Thyroid gland (tissue), 4 donors: ENCODE measurements around the gene MAGOHB. TPM values are rescaled to one million over a fixed set of nuclear protein-coding genes. Genes with fewer than 3 reads are reported as not detected.

ENCODE experiments used
- DNase-seq, 2 donors: peaks; one replicate each; pipeline ENCODE4 v3.0.0-alpha.2; 2019
- H3K27ac ChIP-seq, 3 donors: fragments of 200-600 bp; sonication (generic); 1 replicate in 2 of 3; 2 replicates in 1 of 3; pipeline ENCODE4 v1.5.1; 2016 to 2019; ENCODE audit warnings: mild to moderate bottlenecking in 1 of 3, moderate library complexity in 1 of 3
- H3K27me3 ChIP-seq: fragments of 200-600 bp; sonication (generic); one replicate; pipeline ENCODE4 v1.5.1; 2019
- H3K36me3 ChIP-seq, 2 donors: fragments of 200-600 bp; sonication (generic); one replicate each; pipeline ENCODE4 v1.5.1; 2016 to 2019
- H3K4me1 ChIP-seq, 2 donors: fragments of 200-600 bp; sonication (generic); one replicate each; pipeline ENCODE4 v1.5.1; 2017 to 2019
- H3K4me3 ChIP-seq, 3 donors: fragments of 200-600 bp; sonication (generic); replicated peaks in 1 of 3; 1 replicate in 2 of 3; 2 replicates in 1 of 3; pipeline ENCODE4 v1.5.1; 2016; ENCODE audit warnings: mild to moderate bottlenecking in 1 of 3
- H3K9me3 ChIP-seq: fragments of 200-600 bp; sonication (generic); one replicate; pipeline ENCODE4 v1.5.1; 2017
- POLR2A ChIP-seq, 2 donors: fragments of 450-650 bp; IDR thresholded peaks; one replicate each; pipeline ENCODE4 v1.6.1; 2017; ENCODE audit warnings: antibody characterized with exemption in 2 of 2, mild to moderate bottlenecking in 2 of 2, moderate library complexity in 1 of 2
- WGBS, 2 donors: methylation state at CpG; one replicate each; pipeline ENCODE4 v1.1.5; 2017; 5-methylcytosine and 5-hydroxymethylcytosine counted together
- intact Hi-C: fragments of 100-400 bp; cut with DNase I; formaldehyde crosslinking; loops from one replicate; pipeline ENCODE4 v1.15.1; 2023
- total RNA-seq, 4 donors: library from RNA; depleted of rRNA; stranded (reverse); fragments of >200 nt; gene quantifications; one replicate each; pipeline ENCODE4 v1.2.3, GENCODE V29; 2016
- TF ChIP-seq, protein P1 (sequence below), 6 experiments: fragments of 200-600 bp in 3 of 6; fragments of 450-650 bp in 3 of 6; sonication (generic) in 3 of 6; IDR thresholded peaks; one replicate each; pipeline ENCODE4 v1.5.1; 2016 to 2019; ENCODE audit warnings: antibody characterized with exemption in 6 of 6, mild to moderate bottlenecking in 2 of 6, inconsistent platforms in 1 of 6, moderate library complexity in 1 of 6

Gene MAGOHB
- total RNA-seq, 4 donors from 2014 or later: 13.1 to 17.4 (median 14.5) TPM

DNA sequence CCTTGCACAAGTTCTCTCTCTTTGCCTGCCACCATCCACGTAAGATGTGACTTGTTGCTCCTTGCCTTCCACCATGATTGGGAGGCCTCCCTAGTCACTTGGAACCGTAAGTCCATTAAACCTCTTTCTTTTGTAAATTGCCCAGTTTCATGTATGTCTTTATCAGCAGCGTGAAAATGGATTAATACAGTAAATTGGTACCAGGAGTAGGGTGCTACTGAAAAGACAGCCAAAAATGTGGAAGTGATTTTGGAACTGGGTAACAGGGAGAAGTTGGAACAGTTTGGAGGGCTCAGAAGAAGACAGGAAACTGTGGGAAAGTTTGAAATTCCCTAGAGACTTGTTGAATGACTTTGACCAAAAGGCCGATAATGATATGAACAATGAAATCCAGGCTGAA lies 32.5 kb upstream of the MAGOHB start:
- no peaks in the 10 kb centered on the region for H3K36me3 ChIP-seq
- no peaks in the 10 kb centered on the region for H3K4me1 ChIP-seq
- H3K27ac ChIP-seq: no peak overlapping the region
- H3K9me3 ChIP-seq: no peaks in the 10 kb centered on the region
- whole genome bisulfite sequencing, 2 donors: 45 to 46% methylated on average over 4 of the region's 4 CpGs
- no peak for TF ChIP-seq POLR2A (IDR thresholded peaks at IDR 0.05)
- TF ChIP-seq, protein P1, sequence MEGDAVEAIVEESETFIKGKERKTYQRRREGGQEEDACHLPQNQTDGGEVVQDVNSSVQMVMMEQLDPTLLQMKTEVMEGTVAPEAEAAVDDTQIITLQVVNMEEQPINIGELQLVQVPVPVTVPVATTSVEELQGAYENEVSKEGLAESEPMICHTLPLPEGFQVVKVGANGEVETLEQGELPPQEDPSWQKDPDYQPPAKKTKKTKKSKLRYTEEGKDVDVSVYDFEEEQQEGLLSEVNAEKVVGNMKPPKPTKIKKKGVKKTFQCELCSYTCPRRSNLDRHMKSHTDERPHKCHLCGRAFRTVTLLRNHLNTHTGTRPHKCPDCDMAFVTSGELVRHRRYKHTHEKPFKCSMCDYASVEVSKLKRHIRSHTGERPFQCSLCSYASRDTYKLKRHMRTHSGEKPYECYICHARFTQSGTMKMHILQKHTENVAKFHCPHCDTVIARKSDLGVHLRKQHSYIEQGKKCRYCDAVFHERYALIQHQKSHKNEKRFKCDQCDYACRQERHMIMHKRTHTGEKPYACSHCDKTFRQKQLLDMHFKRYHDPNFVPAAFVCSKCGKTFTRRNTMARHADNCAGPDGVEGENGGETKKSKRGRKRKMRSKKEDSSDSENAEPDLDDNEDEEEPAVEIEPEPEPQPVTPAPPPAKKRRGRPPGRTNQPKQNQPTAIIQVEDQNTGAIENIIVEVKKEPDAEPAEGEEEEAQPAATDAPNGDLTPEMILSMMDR (IDR thresholded peaks at IDR 0.05): no peak
- DNase-seq: no peak
- H3K4me3 ChIP-seq: no peak overlapping the region
- intact Hi-C loops: no loop called here
- H3K27me3 ChIP-seq: no peaks in the 10 kb centered on the region

DNA sequence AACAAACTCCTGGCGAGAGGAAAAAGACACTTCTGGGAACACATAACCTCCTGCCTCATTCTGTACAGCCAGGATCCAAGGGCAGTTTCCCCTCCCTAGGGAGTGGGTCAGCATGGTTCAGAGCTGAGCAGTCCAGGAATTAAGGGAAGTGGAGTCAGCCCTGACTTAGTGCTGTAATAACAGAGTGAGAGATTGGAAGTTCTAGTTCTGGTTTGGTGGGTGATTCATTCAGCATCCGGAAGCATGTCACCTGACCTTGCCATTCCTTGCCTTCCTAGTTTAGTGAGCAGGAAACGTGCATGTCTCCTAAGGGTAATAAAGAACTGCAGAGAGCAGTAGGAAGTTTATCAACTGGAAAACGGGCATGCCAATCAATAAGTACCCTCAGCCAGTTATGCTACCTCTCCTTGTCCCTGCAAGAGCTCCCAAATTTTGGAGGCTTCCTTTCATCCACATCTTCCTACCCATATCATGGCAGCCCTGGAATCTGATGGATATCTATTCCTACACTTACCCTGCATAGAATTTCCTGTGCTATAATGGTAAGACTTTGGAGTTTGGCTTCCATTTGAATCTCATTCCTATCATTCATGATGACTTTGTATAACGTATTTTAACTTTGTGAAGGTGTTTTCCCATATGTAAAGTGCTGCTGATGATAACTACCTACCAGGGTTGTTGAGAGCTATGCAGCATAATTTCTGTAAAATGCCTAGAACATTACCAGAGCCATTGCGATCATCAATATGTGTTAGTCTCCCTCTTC lies 28.5 kb upstream of the MAGOHB start:
- 66 to 72% methylated on average over 6 of the region's 6 CpGs for WGBS, 2 donors
- no peaks in the 10 kb centered on the region for H3K9me3 ChIP-seq

DNA sequence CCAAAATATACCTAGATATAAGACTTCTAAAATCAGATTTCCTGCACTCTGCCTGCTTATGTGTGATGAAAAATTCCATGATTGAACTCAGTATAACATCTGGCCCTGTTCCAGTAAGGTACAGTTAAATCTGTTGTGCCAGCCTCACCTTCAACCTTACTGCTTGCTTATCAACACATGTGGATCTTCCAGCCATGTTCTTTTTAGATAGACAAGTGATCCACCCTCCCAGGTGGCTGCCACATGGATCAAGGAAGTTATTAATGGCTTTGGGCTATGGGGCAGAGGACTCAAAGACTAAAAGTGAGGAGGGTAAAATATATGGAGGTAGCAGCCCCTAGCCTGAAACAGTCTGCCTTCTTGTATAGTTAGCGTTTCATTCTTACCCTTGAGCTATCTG lies 25.3 kb upstream of the MAGOHB start:
- no peak overlapping the region for H3K4me3 ChIP-seq
- H3K4me1 ChIP-seq: no peaks in the 10 kb centered on the region
- H3K27me3 ChIP-seq: no peaks in the 10 kb centered on the region
- WGBS, 2 donors: 95 to 96% methylated on average over 1 of the region's 1 CpG
- H3K27ac ChIP-seq: no peak overlapping the region
- no peaks in the 10 kb centered on the region for H3K9me3 ChIP-seq
- intact Hi-C loops: no loop called here
- TF ChIP-seq POLR2A (IDR thresholded peaks at IDR 0.05): no peak
- TF ChIP-seq, protein P1 (IDR thresholded peaks at IDR 0.05): no peak
- H3K36me3 ChIP-seq: no peaks in the 10 kb centered on the region
- DNase-seq: no peak

More for the DNA sequence above, 28.5 kb upstream of the MAGOHB start:
- Histone ChIP-seq H3K27me3 (no peaks in the 10 kb centered on the region), H3K27ac (no peak overlapping the region), H3K36me3 (no peaks in the 10 kb centered on the region), H3K4me1 (no peaks in the 10 kb centered on the region), H3K4me3 (no peak overlapping the region)
- no peak for TF ChIP-seq POLR2A (IDR thresholded peaks at IDR 0.05)
- TF ChIP-seq, protein P1 (IDR thresholded peaks at IDR 0.05): no peak
- intact Hi-C loops: no loop called here
- peak in 1 of 2 donors; percentile 2 for DNase-seq

DNA sequence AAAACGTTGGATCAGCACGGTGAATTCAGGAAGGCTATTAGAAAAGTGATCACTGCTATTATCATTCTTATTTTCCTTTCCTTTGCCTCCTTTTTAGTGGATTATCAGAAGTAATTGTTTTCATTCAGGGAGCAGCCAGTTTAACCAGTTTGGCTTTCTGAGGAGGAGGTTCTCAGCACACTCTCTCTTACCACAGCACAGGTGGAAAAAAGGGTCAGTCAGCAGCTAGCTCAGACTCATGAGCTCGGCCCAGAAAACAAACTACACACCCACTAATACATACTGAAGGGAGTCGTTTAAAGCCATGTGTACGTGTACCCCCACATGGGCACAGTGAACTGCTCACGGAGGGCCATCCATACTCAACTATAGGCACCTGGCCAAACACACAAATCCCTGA lies 23.2 kb upstream of the MAGOHB start:
- no peak for DNase-seq
- TF ChIP-seq POLR2A (IDR thresholded peaks at IDR 0.05): no peak
- TF ChIP-seq, protein P1 (IDR thresholded peaks at IDR 0.05): no peak
- Histone ChIP-seq H3K4me1 (no peaks in the 10 kb centered on the region), H3K36me3 (no peaks in the 10 kb centered on the region), H3K27ac (no peak overlapping the region), H3K9me3 (no peaks in the 10 kb centered on the region), H3K27me3 (no peaks in the 10 kb centered on the region), H3K4me3 (no peak overlapping the region)
- intact Hi-C loops: no loop called here
- WGBS, 2 donors: 44 to 51% methylated on average over 6 of the region's 6 CpGs

DNA sequence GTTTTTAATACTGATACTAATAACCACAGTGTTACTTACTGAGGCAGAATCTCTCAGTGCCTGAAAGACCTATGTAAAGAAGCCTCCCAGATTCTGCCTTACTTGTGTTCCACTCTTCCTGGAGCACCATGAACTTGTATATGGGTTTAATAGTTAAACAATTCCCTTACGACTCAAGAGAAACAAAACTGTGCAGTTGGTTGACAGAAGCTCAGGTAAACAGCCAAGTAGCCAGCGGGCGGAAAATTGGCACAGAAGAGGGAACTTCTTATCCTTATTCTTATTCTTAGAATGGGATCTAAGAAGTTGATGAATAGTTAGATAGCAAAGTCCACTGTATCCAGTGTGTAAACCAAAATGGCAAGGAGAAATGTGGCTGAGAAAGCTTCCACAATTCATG lies 22.7 kb upstream of the MAGOHB start:
- Histone ChIP-seq H3K4me1 (no peaks in the 10 kb centered on the region), H3K36me3 (no peaks in the 10 kb centered on the region), H3K9me3 (no peaks in the 10 kb centered on the region), H3K27ac (no peak overlapping the region), H3K4me3 (no peak overlapping the region), H3K27me3 (no peaks in the 10 kb centered on the region)
- intact Hi-C loops: no loop called here
- 65 to 70% methylated on average over 3 of the region's 3 CpGs for WGBS, 2 donors
- DNase-seq: no peak
- TF ChIP-seq, protein P1 (IDR thresholded peaks at IDR 0.05): no peak
